Neural cell (in vitro differentiated cells): ENCODE results near the gene CHST8.

Experiments
- EP300 ChIP-seq: fragments of 450-650 bp; conservative IDR thresholded peaks from 2 replicates; pipeline ENCODE4 v1.6.1; 2014; ENCODE audit warnings: antibody characterized with exemption, mild to moderate bottlenecking, moderate library complexity; ENCODE audit not compliant: poor library complexity, severe bottlenecking
- MXI1 ChIP-seq: fragments of 450-650 bp; conservative IDR thresholded peaks from 2 replicates; pipeline ENCODE4 v1.6.1; 2014; ENCODE audit warnings: antibody characterized with exemption, mild to moderate bottlenecking; ENCODE audit not compliant: poor library complexity, severe bottlenecking
- POLR2AphosphoS5 ChIP-seq: IDR thresholded peaks from 2 replicates; pipeline ENCODE4 v1.6.1; 2012
- SMC3 ChIP-seq: fragments of 450-650 bp; conservative IDR thresholded peaks from 2 replicates; pipeline ENCODE4 v1.6.1; 2014; ENCODE audit warnings: antibody characterized with exemption, mild to moderate bottlenecking, moderate library complexity; ENCODE audit not compliant: poor library complexity
- TAF1 ChIP-seq: IDR thresholded peaks from 2 replicates; pipeline ENCODE4 v1.6.1; 2012; ENCODE audit warnings: low read depth
- TF ChIP-seq, protein P1 (sequence below): fragments of 450-650 bp; IDR thresholded peaks from 2 replicates; pipeline ENCODE4 v1.5.1; 2014; ENCODE audit warnings: antibody characterized with exemption, mild to moderate bottlenecking, moderate library complexity; ENCODE audit not compliant: poor library complexity, severe bottlenecking
- TF ChIP-seq, protein P2 (sequence below): IDR thresholded peaks from 2 replicates; pipeline ENCODE4 v1.6.1; 2012; ENCODE audit warnings: borderline replicate concordance

DNA sequence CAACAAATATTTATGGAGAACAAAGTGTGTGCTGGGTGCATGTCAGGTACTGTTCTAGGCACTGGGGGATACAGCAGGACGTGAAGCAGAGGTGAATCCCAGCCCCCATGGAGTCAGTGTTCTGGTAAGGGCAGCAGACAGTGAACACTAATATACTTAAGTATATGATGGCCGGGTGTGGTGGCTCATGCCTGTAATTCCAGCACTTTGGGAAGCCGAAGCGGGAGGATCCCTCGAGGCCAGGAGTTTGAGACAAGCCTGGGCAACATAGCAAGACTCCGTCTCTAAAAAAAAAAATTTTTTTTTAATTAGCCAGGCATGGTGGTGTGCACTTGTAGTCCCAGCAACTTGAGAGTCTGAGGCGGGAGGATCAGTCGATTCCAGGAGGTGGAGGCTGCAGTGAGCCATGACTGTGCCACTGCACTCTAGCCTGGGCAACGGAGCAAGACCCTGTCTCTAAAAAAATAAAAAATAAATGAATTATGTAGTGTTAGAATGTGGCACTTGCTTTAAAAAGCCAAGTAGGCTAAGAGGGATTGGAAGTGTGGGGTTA lies 22.6 kb downstream of the CHST8 start:
- TF ChIP-seq, protein P1, sequence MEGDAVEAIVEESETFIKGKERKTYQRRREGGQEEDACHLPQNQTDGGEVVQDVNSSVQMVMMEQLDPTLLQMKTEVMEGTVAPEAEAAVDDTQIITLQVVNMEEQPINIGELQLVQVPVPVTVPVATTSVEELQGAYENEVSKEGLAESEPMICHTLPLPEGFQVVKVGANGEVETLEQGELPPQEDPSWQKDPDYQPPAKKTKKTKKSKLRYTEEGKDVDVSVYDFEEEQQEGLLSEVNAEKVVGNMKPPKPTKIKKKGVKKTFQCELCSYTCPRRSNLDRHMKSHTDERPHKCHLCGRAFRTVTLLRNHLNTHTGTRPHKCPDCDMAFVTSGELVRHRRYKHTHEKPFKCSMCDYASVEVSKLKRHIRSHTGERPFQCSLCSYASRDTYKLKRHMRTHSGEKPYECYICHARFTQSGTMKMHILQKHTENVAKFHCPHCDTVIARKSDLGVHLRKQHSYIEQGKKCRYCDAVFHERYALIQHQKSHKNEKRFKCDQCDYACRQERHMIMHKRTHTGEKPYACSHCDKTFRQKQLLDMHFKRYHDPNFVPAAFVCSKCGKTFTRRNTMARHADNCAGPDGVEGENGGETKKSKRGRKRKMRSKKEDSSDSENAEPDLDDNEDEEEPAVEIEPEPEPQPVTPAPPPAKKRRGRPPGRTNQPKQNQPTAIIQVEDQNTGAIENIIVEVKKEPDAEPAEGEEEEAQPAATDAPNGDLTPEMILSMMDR: no peak
- TF ChIP-seq SMC3 (no peak), EP300 (no peak), POLR2AphosphoS5 (no peak), MXI1 (no peak), TAF1 (no peak)
- TF ChIP-seq, protein P2, sequence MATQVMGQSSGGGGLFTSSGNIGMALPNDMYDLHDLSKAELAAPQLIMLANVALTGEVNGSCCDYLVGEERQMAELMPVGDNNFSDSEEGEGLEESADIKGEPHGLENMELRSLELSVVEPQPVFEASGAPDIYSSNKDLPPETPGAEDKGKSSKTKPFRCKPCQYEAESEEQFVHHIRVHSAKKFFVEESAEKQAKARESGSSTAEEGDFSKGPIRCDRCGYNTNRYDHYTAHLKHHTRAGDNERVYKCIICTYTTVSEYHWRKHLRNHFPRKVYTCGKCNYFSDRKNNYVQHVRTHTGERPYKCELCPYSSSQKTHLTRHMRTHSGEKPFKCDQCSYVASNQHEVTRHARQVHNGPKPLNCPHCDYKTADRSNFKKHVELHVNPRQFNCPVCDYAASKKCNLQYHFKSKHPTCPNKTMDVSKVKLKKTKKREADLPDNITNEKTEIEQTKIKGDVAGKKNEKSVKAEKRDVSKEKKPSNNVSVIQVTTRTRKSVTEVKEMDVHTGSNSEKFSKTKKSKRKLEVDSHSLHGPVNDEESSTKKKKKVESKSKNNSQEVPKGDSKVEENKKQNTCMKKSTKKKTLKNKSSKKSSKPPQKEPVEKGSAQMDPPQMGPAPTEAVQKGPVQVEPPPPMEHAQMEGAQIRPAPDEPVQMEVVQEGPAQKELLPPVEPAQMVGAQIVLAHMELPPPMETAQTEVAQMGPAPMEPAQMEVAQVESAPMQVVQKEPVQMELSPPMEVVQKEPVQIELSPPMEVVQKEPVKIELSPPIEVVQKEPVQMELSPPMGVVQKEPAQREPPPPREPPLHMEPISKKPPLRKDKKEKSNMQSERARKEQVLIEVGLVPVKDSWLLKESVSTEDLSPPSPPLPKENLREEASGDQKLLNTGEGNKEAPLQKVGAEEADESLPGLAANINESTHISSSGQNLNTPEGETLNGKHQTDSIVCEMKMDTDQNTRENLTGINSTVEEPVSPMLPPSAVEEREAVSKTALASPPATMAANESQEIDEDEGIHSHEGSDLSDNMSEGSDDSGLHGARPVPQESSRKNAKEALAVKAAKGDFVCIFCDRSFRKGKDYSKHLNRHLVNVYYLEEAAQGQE: no peak
